Amniotic stem cell (primary cell): ENCODE results near the gene RPS21.

Source experiments
- DNase-seq: peaks from one replicate; lab custom pipeline; 2025; lab: John Stamatoyannopoulos, UW

RPS21 gene

GRCh38 chr20:62396367-62397239 lies 9.7 kb downstream of the RPS21 start:
- DNase-seq = no peak

- no peak for DNase-seq
These were observed 11.4 kb downstream of the RPS21 start for GRCh38 chr20:62398120-62398821.

- no peak for DNase-seq
These were observed 13.1 kb downstream of the RPS21 start for GRCh38 chr20:62400021-62400420.

GRCh38 chr20:62400541-62400940 lies 13.6 kb downstream of the RPS21 start:
- no peak for DNase-seq

GRCh38 chr20:62401331-62401779 lies 14.5 kb downstream of the RPS21 start:
- no peak for DNase-seq

GRCh38 chr20:62402456-62403150 lies 15.7 kb downstream of the RPS21 start:
- DNase-seq = no peak

- no peak for DNase-seq
These were observed 16.4 kb downstream of the RPS21 start for GRCh38 chr20:62403331-62403730.

GRCh38 chr20:62404112-62404665 lies 17.3 kb downstream of the RPS21 start:
- DNase-seq = no peak

- no peak for DNase-seq
These were observed 17.8 kb downstream of the RPS21 start for GRCh38 chr20:62404761-62405107.

- no peak for DNase-seq
These were observed 18.4 kb downstream of the RPS21 start for GRCh38 chr20:62405108-62405980.

GRCh38 chr20:62405981-62406513 lies 19.1 kb downstream of the RPS21 start:
- DNase-seq = no peak

- no peak for DNase-seq
These were observed 19.8 kb downstream of the RPS21 start for GRCh38 chr20:62406635-62407176.

GRCh38 chr20:62407221-62407992 lies 20.5 kb downstream of the RPS21 start, which contains the start of gene CABLES2:
CABLES2 (minus strand) TSS chr20:62407285; CDS start chr20:62407276, 9 bp downstream.
- peak; percentile 87 for DNase-seq

GRCh38 chr20:62408055-62408454 lies 21.2 kb downstream of the RPS21 start:
- no peak for DNase-seq

- DNase-seq = no peak
These were observed 21.7 kb downstream of the RPS21 start for GRCh38 chr20:62408640-62409039.

GRCh38 chr20:62409086-62409853 lies 22.4 kb downstream of the RPS21 start:
- no peak for DNase-seq

- DNase-seq = no peak
These were observed 23.2 kb downstream of the RPS21 start for GRCh38 chr20:62409931-62410745.
